Embryonic facial prominence (tissue), 1 donor: ENCODE results near the gene KCNK13.
"Not testable (repeated sequence)": the region's sequence is repeated elsewhere in the genome, so short reads cannot be mapped to it uniquely, and the experiment has no call there.

Experiments
- DNase-seq: peaks from one replicate; pipeline ENCODE4 v3.0.0-alpha.2; 2016; ENCODE audit errors: extremely low spot score

KCNK13 gene

GRCh38 chr14:90060965-90061684 lies 669 bp upstream of the KCNK13 start:
- no peak for DNase-seq

- DNase-seq: no peak
Observed at GRCh38 chr14:90062127-90062794, 467 bp downstream of the KCNK13 start.

- no peak for DNase-seq
Observed at GRCh38 chr14:90062822-90063539, 1.2 kb downstream of the KCNK13 start.

GRCh38 chr14:90072350-90072749 lies 10.6 kb downstream of the KCNK13 start:
- DNase-seq: no peak

- DNase-seq: no peak
Observed at GRCh38 chr14:90079576-90079975, 17.8 kb downstream of the KCNK13 start.

- DNase-seq: no peak
Observed at GRCh38 chr14:90087433-90087832, 25.6 kb downstream of the KCNK13 start.

- DNase-seq: no peak
Observed at GRCh38 chr14:90088176-90088575, 26.4 kb downstream of the KCNK13 start.

GRCh38 chr14:90089486-90089885 lies 27.7 kb downstream of the KCNK13 start:
- not testable (repeated sequence) for DNase-seq

GRCh38 chr14:90091393-90091792 lies 29.6 kb downstream of the KCNK13 start:
- no peak for DNase-seq

- no peak for DNase-seq
Observed at GRCh38 chr14:90093942-90094595, 32.3 kb downstream of the KCNK13 start.

GRCh38 chr14:90095096-90095495 lies 33.3 kb downstream of the KCNK13 start:
- DNase-seq: no peak

- DNase-seq: no peak
Observed at GRCh38 chr14:90096566-90096965, 34.8 kb downstream of the KCNK13 start.

GRCh38 chr14:90103808-90104207 lies 42.0 kb downstream of the KCNK13 start:
- DNase-seq: no peak

GRCh38 chr14:90105756-90106155 lies 44.0 kb downstream of the KCNK13 start:
- DNase-seq: no peak

GRCh38 chr14:90107789-90108188 lies 46.0 kb downstream of the KCNK13 start:
- no peak for DNase-seq

GRCh38 chr14:90109858-90110257 lies 48.1 kb downstream of the KCNK13 start:
- no peak for DNase-seq

- no peak for DNase-seq
Observed at GRCh38 chr14:90111895-90112534, 50.2 kb downstream of the KCNK13 start.

GRCh38 chr14:90114554-90114953 lies 52.8 kb downstream of the KCNK13 start:
- DNase-seq: no peak

- no peak for DNase-seq
Observed at GRCh38 chr14:90115780-90116179, 54.0 kb downstream of the KCNK13 start.

GRCh38 chr14:90116444-90116843 lies 54.6 kb downstream of the KCNK13 start:
- no peak for DNase-seq

- no peak for DNase-seq
Observed at GRCh38 chr14:90118027-90118426, 56.2 kb downstream of the KCNK13 start.

- DNase-seq: no peak
Observed at GRCh38 chr14:90126260-90126659, 64.5 kb downstream of the KCNK13 start.
